Natural killer cell (primary cell): Measurements from ENCODE around the gene CDYL2. TPM values are rescaled to one million over a fixed set of nuclear protein-coding genes. Genes with fewer than 3 reads are reported as not detected.

Experiments used
- ATAC-seq, 3 donors: fragments of 150-1000 bp in 2 of 3; fragments of 200-7000 bp in 1 of 3; cut with Tn5 transposase; 1 replicate in 1 of 3; 2 replicates in 2 of 3; pipeline ENCODE4 v1.10.0; 2021; ENCODE audit warnings: mild to moderate bottlenecking in 2 of 3, moderate library complexity in 2 of 3
- DNase-seq, 2 donors: peaks; one replicate each; pipeline versions ENCODE4 v3.0.0 to v3.0.0-alpha.2; 2013 to 2021; ENCODE audit warnings: mixed read lengths in 1 of 2
- H3K27ac ChIP-seq: one replicate; pipeline ENCODE4 v1.5.1; 2013; ENCODE audit warnings: mild to moderate bottlenecking, low read length
- H3K27me3 ChIP-seq: one replicate; pipeline ENCODE4 v1.6.1; 2013; ENCODE audit warnings: low read length; ENCODE audit not compliant: control insufficient read depth, insufficient read depth
- H3K36me3 ChIP-seq: one replicate; pipeline ENCODE4 v1.6.1; 2013; ENCODE audit warnings: low read length; ENCODE audit not compliant: control insufficient read depth, insufficient read depth
- H3K4me1 ChIP-seq: one replicate; pipeline ENCODE4 v1.6.1; 2013; ENCODE audit warnings: low read length; ENCODE audit not compliant: control insufficient read depth, insufficient read depth
- H3K4me3 ChIP-seq: one replicate; pipeline ENCODE4 v1.5.1; 2013; ENCODE audit warnings: low read length
- H3K9me3 ChIP-seq: one replicate; pipeline ENCODE4 v1.6.1; 2013; ENCODE audit warnings: low read length; ENCODE audit not compliant: control insufficient read depth, insufficient read depth
- H3K27ac Mint-ChIP-seq, 2 donors: one replicate each; pipeline ENCODE4 v1.8.0; 2022; ENCODE audit warnings: mild to moderate bottlenecking in 2 of 2, mixed read lengths in 2 of 2, moderate library complexity in 1 of 2
- H3K27me3 Mint-ChIP-seq, 2 donors: one replicate each; pipeline ENCODE4 v1.8.0; 2022; ENCODE audit warnings: low read depth in 2 of 2, mixed read lengths in 2 of 2
- H3K36me3 Mint-ChIP-seq: one replicate; pipeline ENCODE4 v1.8.0; 2022; ENCODE audit warnings: mixed read lengths
- H3K4me1 Mint-ChIP-seq, 2 donors: one replicate each; pipeline ENCODE4 v1.8.0; 2022; ENCODE audit warnings: mixed read lengths in 2 of 2
- H3K4me3 Mint-ChIP-seq: one replicate; pipeline ENCODE4 v1.8.0; 2022; ENCODE audit warnings: mild to moderate bottlenecking, moderate library complexity, mixed read lengths
- H3K9me3 Mint-ChIP-seq, 2 donors: one replicate each; pipeline ENCODE4 v1.8.0; 2022; ENCODE audit warnings: mixed read lengths in 2 of 2
- WGBS: methylation state at CpG from one replicate; pipeline ENCODE4 v1.1.7; 2013; ENCODE audit warnings: missing lambda C conversion rate; ENCODE audit not compliant: insufficient coverage; 5-methylcytosine and 5-hydroxymethylcytosine counted together
- intact Hi-C: fragments of 100-400 bp; cut with micrococcal nuclease; formaldehyde crosslinking; loops from one replicate; pipeline ENCODE4 v1.14.2; 2022
- total RNA-seq, 4 donors: library from RNA; stranded (reverse); fragments of 120-200 nt in 1 of 4; gene quantifications; one replicate each; pipeline versions ENCODE4 v1.2.3 to v1.2.4, GENCODE V29; 2013 to 2022
- TF ChIP-seq, protein P1 (sequence below): fragments of 200-600 bp; IDR thresholded peaks from one replicate; pipeline ENCODE4 v1.8.0; 2022; ENCODE audit warnings: antibody characterized with exemption

Gene CDYL2
- total RNA-seq, 3 donors from 2014 or later (not counting 1 experiment from before 2014, with no cell fraction given), result 2.7 to 14.5 (median 3.4) TPM

DNA sequence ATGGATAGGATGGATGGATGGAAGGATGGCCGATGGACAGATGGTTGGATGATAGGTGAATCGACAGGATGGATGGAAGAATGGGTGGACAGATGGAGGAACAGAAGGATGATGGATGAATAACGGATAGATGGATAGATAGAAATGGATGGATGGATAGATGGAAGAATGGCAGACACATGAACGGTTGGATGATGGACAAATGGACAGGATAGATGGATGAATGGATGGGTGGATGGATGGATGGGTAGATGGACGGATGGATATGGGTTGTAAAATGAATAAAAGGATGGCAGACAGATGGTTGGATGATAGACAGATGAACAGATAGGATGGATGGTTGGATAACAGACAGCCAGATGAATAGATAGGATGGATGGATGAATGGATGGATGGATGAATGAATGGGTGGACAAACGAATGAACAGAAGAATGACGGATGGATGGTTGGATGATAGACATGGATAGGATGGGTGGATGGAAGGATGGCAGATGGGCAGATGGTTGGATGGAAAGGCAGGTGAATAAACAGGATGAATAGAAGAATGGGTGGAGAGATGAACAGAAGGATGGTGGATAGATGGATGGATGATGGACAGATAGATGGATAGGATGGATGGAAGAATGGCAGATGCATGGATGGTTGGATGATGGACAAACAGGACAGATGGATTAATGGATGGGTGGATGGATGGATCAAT, 207.7 kb downstream of the CDYL2 start:
- ATAC-seq, result no peak
- H3K27ac ChIP-seq, result no peak overlapping the region
- no peak for DNase-seq
- H3K36me3 ChIP-seq, result no peaks in the 10 kb centered on the region
- no peaks in the 10 kb centered on the region for H3K27me3 ChIP-seq
- no peak overlapping the region for H3K4me3 Mint-ChIP-seq
- H3K4me3 ChIP-seq, result no peak overlapping the region
- H3K27me3 Mint-ChIP-seq, result peaks cover 13 to 20% of the 10 kb centered on the region in 2 donors
- intact Hi-C loops, result no loop called here
- WGBS, result 86% methylated on average over 7 of the region's 7 CpGs
- H3K9me3 ChIP-seq, result no peaks in the 10 kb centered on the region
- H3K4me1 Mint-ChIP-seq, result no peaks in the 10 kb centered on the region
- H3K27ac Mint-ChIP-seq, result no peak overlapping the region
- TF ChIP-seq, protein P1, sequence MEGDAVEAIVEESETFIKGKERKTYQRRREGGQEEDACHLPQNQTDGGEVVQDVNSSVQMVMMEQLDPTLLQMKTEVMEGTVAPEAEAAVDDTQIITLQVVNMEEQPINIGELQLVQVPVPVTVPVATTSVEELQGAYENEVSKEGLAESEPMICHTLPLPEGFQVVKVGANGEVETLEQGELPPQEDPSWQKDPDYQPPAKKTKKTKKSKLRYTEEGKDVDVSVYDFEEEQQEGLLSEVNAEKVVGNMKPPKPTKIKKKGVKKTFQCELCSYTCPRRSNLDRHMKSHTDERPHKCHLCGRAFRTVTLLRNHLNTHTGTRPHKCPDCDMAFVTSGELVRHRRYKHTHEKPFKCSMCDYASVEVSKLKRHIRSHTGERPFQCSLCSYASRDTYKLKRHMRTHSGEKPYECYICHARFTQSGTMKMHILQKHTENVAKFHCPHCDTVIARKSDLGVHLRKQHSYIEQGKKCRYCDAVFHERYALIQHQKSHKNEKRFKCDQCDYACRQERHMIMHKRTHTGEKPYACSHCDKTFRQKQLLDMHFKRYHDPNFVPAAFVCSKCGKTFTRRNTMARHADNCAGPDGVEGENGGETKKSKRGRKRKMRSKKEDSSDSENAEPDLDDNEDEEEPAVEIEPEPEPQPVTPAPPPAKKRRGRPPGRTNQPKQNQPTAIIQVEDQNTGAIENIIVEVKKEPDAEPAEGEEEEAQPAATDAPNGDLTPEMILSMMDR, result no peak
- no peaks in the 10 kb centered on the region for H3K36me3 Mint-ChIP-seq
- H3K4me1 ChIP-seq, result peaks cover 2% of the 10 kb centered on the region
- peaks cover 5 to 12% of the 10 kb centered on the region in 2 donors for H3K9me3 Mint-ChIP-seq

DNA sequence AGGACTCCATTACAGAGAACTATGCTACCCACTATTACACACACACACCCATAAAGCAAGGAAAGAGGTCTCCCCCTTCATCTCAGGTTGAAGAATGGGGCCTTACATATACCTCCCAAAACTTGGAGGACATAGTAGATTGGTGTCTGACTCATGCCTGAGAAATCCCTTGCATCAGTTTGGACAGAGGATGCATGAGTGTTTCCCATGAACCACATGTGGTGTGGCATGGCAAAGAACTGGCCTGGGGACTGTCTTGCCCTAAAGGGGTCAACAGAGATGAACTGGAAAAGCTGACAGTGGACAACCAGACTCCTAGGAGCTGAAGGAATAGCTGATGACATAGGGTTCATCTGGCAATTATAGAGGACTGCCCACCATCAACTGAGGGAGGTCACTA, 209.6 kb downstream of the CDYL2 start:
- Histone ChIP-seq H3K27ac (no peak overlapping the region), H3K27me3 (no peaks in the 10 kb centered on the region), H3K4me1 (peaks cover 11% of the 10 kb centered on the region), H3K9me3 (no peaks in the 10 kb centered on the region), H3K36me3 (no peaks in the 10 kb centered on the region), H3K4me3 (no peak overlapping the region)
- H3K27ac Mint-ChIP-seq, result no peak overlapping the region
- intact Hi-C loops, result no loop called here
- ATAC-seq (no peak), DNase-seq (no peak)
- H3K4me3 Mint-ChIP-seq, result no peak overlapping the region
- H3K4me1 Mint-ChIP-seq, result peaks cover 8% of the 10 kb centered on the region in 2 donors
- no peaks in the 10 kb centered on the region for H3K36me3 Mint-ChIP-seq
- H3K27me3 Mint-ChIP-seq, result peaks cover 13 to 20% of the 10 kb centered on the region in 2 donors
- TF ChIP-seq, protein P1, result no peak
- peaks cover 5 to 12% of the 10 kb centered on the region in 2 donors for H3K9me3 Mint-ChIP-seq

DNA sequence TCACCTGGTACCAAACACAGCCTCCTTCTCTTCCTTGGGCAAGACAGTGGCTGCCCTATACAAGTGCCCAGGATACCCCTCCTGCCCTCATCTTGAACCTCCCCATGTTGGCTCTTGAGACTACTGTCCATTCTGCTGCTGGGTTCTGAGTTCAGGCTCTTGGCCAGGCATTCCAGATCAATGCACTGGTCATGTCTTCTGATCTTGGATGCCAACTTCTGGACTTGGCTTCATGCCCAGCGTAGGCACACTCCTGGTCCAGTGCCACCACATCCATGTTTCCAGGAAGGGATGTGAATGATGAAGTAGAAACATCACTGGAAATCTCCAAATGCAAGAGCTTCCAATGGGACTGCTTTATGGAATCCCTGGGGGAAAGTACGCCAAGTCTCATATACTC, 212.1 kb downstream of the CDYL2 start:
- 100% methylated on average over 2 of the region's 2 CpGs for WGBS
- TF ChIP-seq, protein P1, result no peak
- intact Hi-C loops, result no loop called here
- H3K9me3 ChIP-seq, result no peaks in the 10 kb centered on the region
- no peak for ATAC-seq
- H3K27ac Mint-ChIP-seq, result no peak overlapping the region
- H3K4me3 Mint-ChIP-seq, result no peak overlapping the region
- no peaks in the 10 kb centered on the region for H3K36me3 ChIP-seq
- no peak overlapping the region for H3K27ac ChIP-seq
- H3K4me3 ChIP-seq, result no peak overlapping the region
- no peaks in the 10 kb centered on the region for H3K27me3 ChIP-seq
- H3K9me3 Mint-ChIP-seq, result peaks cover 5 to 12% of the 10 kb centered on the region in 2 donors
- peaks cover 11% of the 10 kb centered on the region for H3K4me1 ChIP-seq
- peaks cover 26 to 29% of the 10 kb centered on the region in 2 donors for H3K27me3 Mint-ChIP-seq
- DNase-seq, result no peak
- no peaks in the 10 kb centered on the region for H3K36me3 Mint-ChIP-seq
- H3K4me1 Mint-ChIP-seq, result peaks cover 8% of the 10 kb centered on the region in 2 donors
